ENCODE results near the gene FAM47E. TPM values are rescaled to one million over a fixed set of nuclear protein-coding genes. Genes with fewer than 3 reads are reported as not detected.

The FAM47E gene
- total RNA-seq, 1 donor from 2014 or later = 0.49 TPM

- Histone ChIP-seq H3K27ac (no peak overlapping the region), H3K27me3 (no peaks in the 10 kb centered on the region), H3K4me3 (no peak overlapping the region), H3K9me3 (no peaks in the 10 kb centered on the region), H3K36me3 (peaks cover 0 to 6% of the 10 kb centered on the region in 2 donors), H3K4me1 (peaks cover 7% of the 10 kb centered on the region)
- DNase-seq (ENCODE audit: extremely low spot score in 2 of 2) = no peak
- no peak for TF ChIP-seq POLR2AphosphoS5 (IDR thresholded peaks at IDR 0.05; ENCODE audit: insufficient read depth in 1 of 2, low read depth in 1 of 2)
- TF ChIP-seq POLR2A (IDR thresholded peaks at IDR 0.05) = no peak
- no peak for TF ChIP-seq CTCF (IDR thresholded peaks at IDR 0.05)
- intact Hi-C loops (cut with DNase I) = no loop called here
Measured at GRCh38 chr4:76313547-76313946, 62.0 kb downstream of the FAM47E start.

- H3K4me3 ChIP-seq = no peak overlapping the region
Measured at GRCh38 chr4:76315267-76315918, 63.9 kb downstream of the FAM47E start.

GRCh38 chr4:76316131-76316530, 64.6 kb downstream of the FAM47E start:
- no peak for DNase-seq (ENCODE audit: extremely low spot score in 2 of 2)
- H3K36me3 ChIP-seq = no peaks in the 10 kb centered on the region
- peaks cover 5% of the 10 kb centered on the region for H3K4me1 ChIP-seq
- TF ChIP-seq POLR2AphosphoS5 (IDR thresholded peaks at IDR 0.05; ENCODE audit: insufficient read depth in 1 of 2, low read depth in 1 of 2) = no peak
- TF ChIP-seq POLR2A (IDR thresholded peaks at IDR 0.05) = no peak
- TF ChIP-seq CTCF (IDR thresholded peaks at IDR 0.05) = no peak
- no peak overlapping the region for H3K4me3 ChIP-seq
- H3K9me3 ChIP-seq = no peaks in the 10 kb centered on the region
- no peaks in the 10 kb centered on the region for H3K27me3 ChIP-seq
- intact Hi-C loops (cut with DNase I) = no loop called here
- H3K27ac ChIP-seq = no peak overlapping the region

More at GRCh38 chr4:76315267-76315918, 63.9 kb downstream of the FAM47E start:
- Histone ChIP-seq H3K27ac (no peak overlapping the region), H3K9me3 (no peaks in the 10 kb centered on the region), H3K27me3 (no peaks in the 10 kb centered on the region), H3K4me1 (peaks cover 5% of the 10 kb centered on the region), H3K36me3 (no peaks in the 10 kb centered on the region)
- intact Hi-C loops (cut with DNase I) = no loop called here
- no peak for TF ChIP-seq CTCF (IDR thresholded peaks at IDR 0.05)
- no peak for TF ChIP-seq POLR2AphosphoS5 (IDR thresholded peaks at IDR 0.05; ENCODE audit: insufficient read depth in 1 of 2, low read depth in 1 of 2)
- no peak for TF ChIP-seq POLR2A (IDR thresholded peaks at IDR 0.05)
- DNase-seq (ENCODE audit: extremely low spot score in 2 of 2) = no peak

- no peaks in the 10 kb centered on the region for H3K4me1 ChIP-seq
- H3K36me3 ChIP-seq = no peaks in the 10 kb centered on the region
- no peak overlapping the region for H3K4me3 ChIP-seq
- no peak for DNase-seq (ENCODE audit: extremely low spot score in 2 of 2)
- intact Hi-C loops (cut with DNase I) = no loop called here
- H3K9me3 ChIP-seq = peaks cover 8% of the 10 kb centered on the region
- H3K27me3 ChIP-seq = no peaks in the 10 kb centered on the region
- TF ChIP-seq POLR2A (IDR thresholded peaks at IDR 0.05) (no peak), CTCF (IDR thresholded peaks at IDR 0.05) (no peak), POLR2AphosphoS5 (IDR thresholded peaks at IDR 0.05; ENCODE audit: insufficient read depth in 1 of 2, low read depth in 1 of 2) (no peak)
- H3K27ac ChIP-seq = no peak overlapping the region
Measured at GRCh38 chr4:76322236-76322635, 70.7 kb downstream of the FAM47E start.

GRCh38 chr4:76325072-76325471, 73.6 kb downstream of the FAM47E start:
- DNase-seq (ENCODE audit: extremely low spot score in 2 of 2) = no peak
- intact Hi-C loops (cut with DNase I) = no loop called here
- Histone ChIP-seq H3K4me1 (no peaks in the 10 kb centered on the region), H3K36me3 (no peaks in the 10 kb centered on the region), H3K4me3 (no peak overlapping the region), H3K27me3 (no peaks in the 10 kb centered on the region), H3K9me3 (peaks cover 8% of the 10 kb centered on the region), H3K27ac (no peak overlapping the region)
- TF ChIP-seq POLR2AphosphoS5 (IDR thresholded peaks at IDR 0.05; ENCODE audit: insufficient read depth in 1 of 2, low read depth in 1 of 2) (no peak), CTCF (IDR thresholded peaks at IDR 0.05) (no peak), POLR2A (IDR thresholded peaks at IDR 0.05) (no peak)
